Activated naive CD4-positive, alpha-beta T cell treated with Interleukin-2 at 50 U/mL for 16 hours (primary cell): Measurements from ENCODE around the gene CCDC171.

Source experiments
- DNase-seq: peaks from one replicate; pipeline ENCODE4 v3.0.0-alpha.2; 2020

Gene CCDC171

GRCh38 chr9:16010221-16010620 lies 457.4 kb downstream of the CCDC171 start:
- no peak for DNase-seq

GRCh38 chr9:16012621-16013020 lies 459.8 kb downstream of the CCDC171 start:
- no peak for DNase-seq

GRCh38 chr9:16013366-16013765 lies 460.5 kb downstream of the CCDC171 start:
- DNase-seq = no peak

GRCh38 chr9:16013826-16014225 lies 461.0 kb downstream of the CCDC171 start:
- no peak for DNase-seq

GRCh38 chr9:16022228-16022627 lies 469.4 kb downstream of the CCDC171 start:
- no peak for DNase-seq

- no peak for DNase-seq
Measured at GRCh38 chr9:16023446-16023845, 470.6 kb downstream of the CCDC171 start.
